Neural cell (in vitro differentiated cells): Measurements from ENCODE around the gene OPN1SW. TPM values are rescaled to one million over a fixed set of nuclear protein-coding genes. Genes with fewer than 3 reads are reported as not detected.

Source experiments
- H2AFZ ChIP-seq: fragments of 200-600, 300-800 bp; sonication (generic), shearing (Covaris generic); 2 replicates; pipeline ENCODE4 v1.6.0; 2014; ENCODE audit warnings: low read depth, mild to moderate bottlenecking, antibody characterized with exemption, low read length, moderate library complexity
- H3F3A ChIP-seq: fragments of 200-600 bp; shearing (Covaris generic); 2 replicates; pipeline ENCODE4 v1.6.1; 2016; ENCODE audit warnings: mild to moderate bottlenecking, moderate library complexity, mixed read lengths, antibody characterized with exemption, low read length; ENCODE audit not compliant: insufficient read depth, poor library complexity, severe bottlenecking
- H3K27ac ChIP-seq: fragments of 200-600, 300-800 bp; sonication (generic), shearing (Covaris generic); 2 replicates; pipeline ENCODE4 v1.5.1; 2014; ENCODE audit warnings: mild to moderate bottlenecking, low read length, moderate library complexity
- H3K27me3 ChIP-seq: fragments of 300-800, 200-600 bp; sonication (generic), shearing (Covaris generic); 2 replicates; pipeline ENCODE4 v1.6.0; 2014; ENCODE audit warnings: mild to moderate bottlenecking, low read depth, low read length, moderate library complexity; ENCODE audit not compliant: insufficient read depth
- H3K36me3 ChIP-seq: fragments of 300-800, 200-600 bp; sonication (generic), shearing (Covaris generic); 2 replicates; pipeline ENCODE4 v1.5.1; 2014; ENCODE audit warnings: mild to moderate bottlenecking, antibody characterized with exemption, low read length, moderate library complexity; ENCODE audit not compliant: insufficient read depth
- H3K4me2 ChIP-seq: fragments of 300-800, 200-600 bp; sonication (generic), shearing (Covaris generic); 2 replicates; pipeline ENCODE4 v1.6.0; 2014; ENCODE audit warnings: mild to moderate bottlenecking, low read length
- H3K4me3 ChIP-seq: fragments of 300-800, 200-600 bp; sonication (generic), shearing (Covaris generic); 2 replicates; pipeline ENCODE4 v1.5.1; 2014; ENCODE audit warnings: mild to moderate bottlenecking, low read length, moderate library complexity
- H3K79me2 ChIP-seq: fragments of 200-600 bp; shearing (Covaris generic); replicated peaks from 2 replicates; pipeline ENCODE4 v1.6.0; 2014; ENCODE audit warnings: mild to moderate bottlenecking, low read length, moderate library complexity; ENCODE audit not compliant: insufficient read depth
- H3K9ac ChIP-seq: fragments of 300-800, 200-600 bp; sonication (generic), shearing (Covaris generic); 2 replicates; pipeline ENCODE4 v1.6.1; 2016; ENCODE audit warnings: mild to moderate bottlenecking, low read length, mixed read lengths
- H3K9me2 ChIP-seq: fragments of 200-600 bp; shearing (Covaris generic); 2 replicates; pipeline ENCODE4 v1.6.1; 2016; ENCODE audit warnings: mild to moderate bottlenecking, low read length, mixed read lengths; ENCODE audit not compliant: insufficient read depth
- H3K9me3 ChIP-seq: fragments of 200-600, 300-800 bp; sonication (generic), shearing (Covaris generic); 2 replicates; pipeline ENCODE4 v1.6.1; 2016; ENCODE audit warnings: mild to moderate bottlenecking, mixed run types, low read length, moderate library complexity, mixed read lengths
- H4K20me1 ChIP-seq: fragments of 200-600 bp; shearing (Covaris generic); 2 replicates; pipeline ENCODE4 v1.6.1; 2016; ENCODE audit warnings: mild to moderate bottlenecking, mixed run types; ENCODE audit not compliant: insufficient read depth
- CTCF ChIP-seq: fragments of 450-650 bp; IDR thresholded peaks from 2 replicates; pipeline ENCODE4 v1.5.1; 2014; ENCODE audit warnings: antibody characterized with exemption, mild to moderate bottlenecking, moderate library complexity; ENCODE audit not compliant: poor library complexity, severe bottlenecking
- EP300 ChIP-seq: fragments of 450-650 bp; conservative IDR thresholded peaks from 2 replicates; pipeline ENCODE4 v1.6.1; 2014; ENCODE audit warnings: antibody characterized with exemption, mild to moderate bottlenecking, moderate library complexity; ENCODE audit not compliant: poor library complexity, severe bottlenecking
- EZH2 ChIP-seq: fragments of 200-600, 300-800 bp; shearing (Covaris generic), sonication (generic); IDR thresholded peaks from 2 replicates; pipeline ENCODE4 v1.6.1; 2014; ENCODE audit warnings: antibody characterized with exemption, low read length, borderline replicate concordance, mild to moderate bottlenecking; ENCODE audit not compliant: insufficient read depth, poor library complexity, severe bottlenecking
- MXI1 ChIP-seq: fragments of 450-650 bp; conservative IDR thresholded peaks from 2 replicates; pipeline ENCODE4 v1.6.1; 2014; ENCODE audit warnings: antibody characterized with exemption, mild to moderate bottlenecking; ENCODE audit not compliant: poor library complexity, severe bottlenecking
- POLR2AphosphoS5 ChIP-seq: IDR thresholded peaks from 2 replicates; pipeline ENCODE4 v1.6.1; 2012
- RAD21 ChIP-seq: fragments of 450-650 bp; conservative IDR thresholded peaks from 2 replicates; pipeline ENCODE4 v1.6.1; 2014; ENCODE audit warnings: antibody characterized with exemption, mild to moderate bottlenecking, moderate library complexity
- REST ChIP-seq: IDR thresholded peaks from 2 replicates; pipeline ENCODE4 v1.6.1; 2012; ENCODE audit warnings: borderline replicate concordance
- SMC3 ChIP-seq: fragments of 450-650 bp; conservative IDR thresholded peaks from 2 replicates; pipeline ENCODE4 v1.6.1; 2014; ENCODE audit warnings: antibody characterized with exemption, mild to moderate bottlenecking, moderate library complexity; ENCODE audit not compliant: poor library complexity
- TAF1 ChIP-seq: IDR thresholded peaks from 2 replicates; pipeline ENCODE4 v1.6.1; 2012; ENCODE audit warnings: low read depth
- polyA plus RNA-seq: library from polyadenylated mRNA; depleted of rRNA; stranded (reverse); fragments of >200 nt; gene quantifications from 2 replicates; pipeline ENCODE4 v1.2.3, GENCODE V29; 2014

Gene OPN1SW
- polyA plus RNA-seq, 1 donor from 2014 or later = 1.2 TPM

GRCh38 chr7:128738570-128739047 lies 37.0 kb downstream of the OPN1SW start:
- Histone ChIP-seq H3F3A (peaks cover 4% of the 10 kb centered on the region), H4K20me1 (no peaks in the 10 kb centered on the region), H3K9me2 (no peaks in the 10 kb centered on the region), H3K27ac (no peak overlapping the region), H3K79me2 (peaks cover 41% of the 10 kb centered on the region), H3K36me3 (no peaks in the 10 kb centered on the region), H3K9ac (peak overlapping the region; percentile 22), H3K4me2 (peak overlapping the region; percentile 31), H3K9me3 (no peaks in the 10 kb centered on the region), H2AFZ (peak overlapping the region; percentile 36), H3K27me3 (no peaks in the 10 kb centered on the region), H3K4me3 (peak overlapping the region; percentile 89)
- TF ChIP-seq MXI1 = no peak

- H3K27ac ChIP-seq = no peak overlapping the region
- H3K9me3 ChIP-seq = no peaks in the 10 kb centered on the region
- no peak overlapping the region for H3K4me2 ChIP-seq
- H4K20me1 ChIP-seq = no peaks in the 10 kb centered on the region
- peaks cover 34% of the 10 kb centered on the region for H3K79me2 ChIP-seq
- TF ChIP-seq EZH2 = no peak
- no peak for TF ChIP-seq CTCF
- no peaks in the 10 kb centered on the region for H3K36me3 ChIP-seq
- no peak overlapping the region for H3K9ac ChIP-seq
- H2AFZ ChIP-seq = no peak overlapping the region
- no peaks in the 10 kb centered on the region for H3K9me2 ChIP-seq
- peaks cover 4% of the 10 kb centered on the region for H3F3A ChIP-seq
- H3K4me3 ChIP-seq = no peak overlapping the region
- no peaks in the 10 kb centered on the region for H3K27me3 ChIP-seq
Measured at GRCh38 chr7:128737867-128738385, 37.7 kb downstream of the OPN1SW start.

- no peaks in the 10 kb centered on the region for H3K9me3 ChIP-seq
- H2AFZ ChIP-seq = no peak overlapping the region
- peaks cover 29% of the 10 kb centered on the region for H3K79me2 ChIP-seq
- H3K27me3 ChIP-seq = no peaks in the 10 kb centered on the region
- peaks cover 4% of the 10 kb centered on the region for H3F3A ChIP-seq
- no peak overlapping the region for H3K4me2 ChIP-seq
- H3K36me3 ChIP-seq = no peaks in the 10 kb centered on the region
- no peaks in the 10 kb centered on the region for H4K20me1 ChIP-seq
- no peak for TF ChIP-seq POLR2AphosphoS5
- no peak for TF ChIP-seq SMC3
- no peak for TF ChIP-seq MXI1
- no peak for TF ChIP-seq TAF1
- TF ChIP-seq EP300 = no peak
- no peak for TF ChIP-seq EZH2
- no peak for TF ChIP-seq REST
- TF ChIP-seq CTCF = no peak
- TF ChIP-seq RAD21 = no peak
- no peaks in the 10 kb centered on the region for H3K9me2 ChIP-seq
- no peak overlapping the region for H3K4me3 ChIP-seq
- H3K27ac ChIP-seq = no peak overlapping the region
- H3K9ac ChIP-seq = no peak overlapping the region
Measured at GRCh38 chr7:128737441-128737840, 38.2 kb downstream of the OPN1SW start.
